Measurements from ENCODE around the gene MYO1F. TPM values are rescaled to one million over a fixed set of nuclear protein-coding genes. Genes with fewer than 3 reads are reported as not detected.

Gene MYO1F
- total and polyA plus RNA-seq, 2 of the 13 experiments (the other 11 are each of a cell fraction or from before 2014, with no cell fraction given), result 0.09 to 0.13 TPM

DNA sequence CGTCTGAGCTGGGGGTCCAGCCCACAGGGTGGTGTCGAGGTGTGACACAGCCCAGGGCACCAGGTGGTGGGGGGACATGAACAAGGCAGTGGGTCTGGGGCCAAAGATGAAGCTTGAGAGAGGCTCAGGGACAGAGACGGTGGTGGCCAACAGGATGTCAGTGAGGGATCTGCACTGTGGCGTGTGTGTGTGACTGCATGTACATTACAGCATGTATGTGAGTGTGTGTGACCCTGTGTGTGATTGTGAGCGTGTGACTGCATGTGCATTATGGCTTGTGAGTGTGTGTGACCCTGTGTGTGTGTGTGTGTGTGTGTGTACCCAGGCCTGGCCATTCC, 31.7 kb upstream of the MYO1F start:
- Histone ChIP-seq H3K27ac (ENCODE audit: extremely low read length, insufficient read depth, low read length) (no peak overlapping the region), H3K79me2 (ENCODE audit: insufficient read depth, low read length) (no peaks in the 10 kb centered on the region), H3K36me3 (replicated peaks in 1 of 2; ENCODE audit: control insufficient read depth in 1 of 2, insufficient read depth in 2 of 2, low read length in 2 of 2) (no peaks in the 10 kb centered on the region), H3K9ac (ENCODE audit: insufficient read depth, low read depth, low read length) (peak overlapping the region; percentile 67), H3K4me2 (ENCODE audit: low read depth, low read length) (peak overlapping the region; percentile 92), H4K20me1 (ENCODE audit: insufficient read depth, low read length) (no peaks in the 10 kb centered on the region), H2AFZ (ENCODE audit: low read length) (no peak overlapping the region), H3K27me3 (ENCODE audit: control insufficient read depth in 1 of 2, insufficient read depth in 2 of 2, low read length in 2 of 2) (peaks cover 0 to 7% of the 10 kb centered on the region in 2 experiments; a peak in 2 of 5 replicates), H3K9me3 (ENCODE audit: low read length) (peaks cover 4% of the 10 kb centered on the region; the same call in 1 of the 2 replicates), H3K4me1 (ENCODE audit: insufficient read depth, low read length) (peaks cover 15% of the 10 kb centered on the region), H3K4me3 (replicated peaks in 1 of 3; ENCODE audit: insufficient read depth in 1 of 3, low read depth in 2 of 3, low read length in 3 of 3) (peak overlapping the region; percentile 55 to 75 (median 72); a peak in 4 of 6 replicates)
- WGBS (ENCODE audit: low lambda C conversion rate), result 55% methylated on average over 5 of the region's 5 CpGs
- no TSS peak for BruUV-seq (replicated peaks)
- FAIRE-seq, result no peak
- intact Hi-C loops (cut with micrococcal nuclease; ENCODE audit: unreplicated experiment), result no loop called here
- no peak for TF ChIP-seq RXRA (CRISPR knock-in tag; IDR thresholded peaks at IDR 0.05)
- TF ChIP-seq, protein P1, sequence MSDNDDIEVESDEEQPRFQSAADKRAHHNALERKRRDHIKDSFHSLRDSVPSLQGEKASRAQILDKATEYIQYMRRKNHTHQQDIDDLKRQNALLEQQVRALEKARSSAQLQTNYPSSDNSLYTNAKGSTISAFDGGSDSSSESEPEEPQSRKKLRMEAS (IDR thresholded peaks at IDR 0.05), result no peak
- TF ChIP-seq, protein P2, sequence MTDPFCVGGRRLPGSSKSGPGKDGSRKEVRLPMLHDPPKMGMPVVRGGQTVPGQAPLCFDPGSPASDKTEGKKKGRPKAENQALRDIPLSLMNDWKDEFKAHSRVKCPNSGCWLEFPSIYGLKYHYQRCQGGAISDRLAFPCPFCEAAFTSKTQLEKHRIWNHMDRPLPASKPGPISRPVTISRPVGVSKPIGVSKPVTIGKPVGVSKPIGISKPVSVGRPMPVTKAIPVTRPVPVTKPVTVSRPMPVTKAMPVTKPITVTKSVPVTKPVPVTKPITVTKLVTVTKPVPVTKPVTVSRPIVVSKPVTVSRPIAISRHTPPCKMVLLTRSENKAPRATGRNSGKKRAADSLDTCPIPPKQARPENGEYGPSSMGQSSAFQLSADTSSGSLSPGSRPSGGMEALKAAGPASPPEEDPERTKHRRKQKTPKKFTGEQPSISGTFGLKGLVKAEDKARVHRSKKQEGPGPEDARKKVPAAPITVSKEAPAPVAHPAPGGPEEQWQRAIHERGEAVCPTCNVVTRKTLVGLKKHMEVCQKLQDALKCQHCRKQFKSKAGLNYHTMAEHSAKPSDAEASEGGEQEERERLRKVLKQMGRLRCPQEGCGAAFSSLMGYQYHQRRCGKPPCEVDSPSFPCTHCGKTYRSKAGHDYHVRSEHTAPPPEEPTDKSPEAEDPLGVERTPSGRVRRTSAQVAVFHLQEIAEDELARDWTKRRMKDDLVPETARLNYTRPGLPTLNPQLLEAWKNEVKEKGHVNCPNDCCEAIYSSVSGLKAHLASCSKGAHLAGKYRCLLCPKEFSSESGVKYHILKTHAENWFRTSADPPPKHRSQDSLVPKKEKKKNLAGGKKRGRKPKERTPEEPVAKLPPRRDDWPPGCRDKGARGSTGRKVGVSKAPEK (CRISPR knock-in tag; IDR thresholded peaks at IDR 0.05; ENCODE audit: borderline replicate concordance), result no peak
- 0 out of 2 replicates have a peak, but pooled peaks have one; percentile 1 for TF ChIP-seq HOXA3 (CRISPR knock-in tag; IDR thresholded peaks at IDR 0.05)
- no peak for TF ChIP-seq NONO (IDR thresholded peaks at IDR 0.05)
- TF ChIP-seq NONO (CRISPR knock-in tag; conservative IDR thresholded peaks at IDR 0.05), result 0 out of 2 replicates have a peak, but pooled peaks have one; percentile 4
- TF ChIP-seq ZNF18 (CRISPR knock-in tag; IDR thresholded peaks at IDR 0.05; ENCODE audit: insufficient replicate concordance), result peak; percentile 20
- peak; percentile 57 for ATAC-seq
- no peak for DNase-seq (ENCODE audit: low spot score)
- POLR2A ChIA-PET, result no interaction called here
- CTCF ChIA-PET (ENCODE audit: low intra/inter-chr PET ratio, low total read pairs), result no interaction called here
- in situ Hi-C loops (cut with HindIII; ENCODE audit: extremely low pct_ligation_motif_present, low pct_unique_long_range_greater_than_20kb), result no loop called here

All from HepG2 (cell line).